ENCODE measurements around the gene RASSF5.

Gene RASSF5

DNA sequence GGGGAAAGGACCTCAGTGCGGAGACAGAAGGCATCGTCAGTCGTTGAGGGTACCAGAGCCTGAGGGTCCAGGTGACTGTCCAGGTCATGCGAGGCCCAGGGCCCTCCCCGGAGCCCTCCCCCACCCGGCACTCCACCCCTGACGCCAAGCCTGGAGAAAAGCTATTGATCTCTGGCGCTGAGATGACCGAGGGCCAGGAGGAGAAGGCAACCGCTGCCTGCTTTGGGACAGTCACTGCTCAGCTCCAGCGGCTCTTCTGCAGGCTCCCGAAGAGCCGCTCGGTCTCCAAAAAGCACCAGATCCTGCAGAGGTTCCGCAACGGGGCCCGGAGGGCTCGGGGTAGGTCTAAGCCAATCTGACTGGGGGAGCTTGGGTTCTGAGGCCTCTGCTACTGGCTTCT is 10.9 kb downstream of the RASSF5 start:
- Histone ChIP-seq H3K79me2 (ENCODE audit: control insufficient read depth, low read length) (no peaks in the 10 kb centered on the region), H3K9me3 (ENCODE audit: control insufficient read depth, insufficient read depth, low read length) (no peaks in the 10 kb centered on the region), H3K36me3 (ENCODE audit: control insufficient read depth, low read length) (no peaks in the 10 kb centered on the region), H3K27me3 (ENCODE audit: control insufficient read depth, low read length) (peaks cover 43% of the 10 kb centered on the region), H3F3A (ENCODE audit: control insufficient read depth, insufficient read depth) (no peaks in the 10 kb centered on the region), H3K9me2 (replicated peaks; ENCODE audit: control insufficient read depth, low read length) (no peaks in the 10 kb centered on the region), H3K4me2 (ENCODE audit: low read length) (no peak overlapping the region), H4K20me1 (ENCODE audit: control insufficient read depth, insufficient read depth, low read depth, low read length) (no peaks in the 10 kb centered on the region), H3K27ac (ENCODE audit: low read depth, low read length) (no peak overlapping the region), H3K4me1 (ENCODE audit: control insufficient read depth, low read length) (peaks cover 10% of the 10 kb centered on the region), H3K4me3 (ENCODE audit: low read length) (no peak overlapping the region)
- TF ChIP-seq, protein P1, sequence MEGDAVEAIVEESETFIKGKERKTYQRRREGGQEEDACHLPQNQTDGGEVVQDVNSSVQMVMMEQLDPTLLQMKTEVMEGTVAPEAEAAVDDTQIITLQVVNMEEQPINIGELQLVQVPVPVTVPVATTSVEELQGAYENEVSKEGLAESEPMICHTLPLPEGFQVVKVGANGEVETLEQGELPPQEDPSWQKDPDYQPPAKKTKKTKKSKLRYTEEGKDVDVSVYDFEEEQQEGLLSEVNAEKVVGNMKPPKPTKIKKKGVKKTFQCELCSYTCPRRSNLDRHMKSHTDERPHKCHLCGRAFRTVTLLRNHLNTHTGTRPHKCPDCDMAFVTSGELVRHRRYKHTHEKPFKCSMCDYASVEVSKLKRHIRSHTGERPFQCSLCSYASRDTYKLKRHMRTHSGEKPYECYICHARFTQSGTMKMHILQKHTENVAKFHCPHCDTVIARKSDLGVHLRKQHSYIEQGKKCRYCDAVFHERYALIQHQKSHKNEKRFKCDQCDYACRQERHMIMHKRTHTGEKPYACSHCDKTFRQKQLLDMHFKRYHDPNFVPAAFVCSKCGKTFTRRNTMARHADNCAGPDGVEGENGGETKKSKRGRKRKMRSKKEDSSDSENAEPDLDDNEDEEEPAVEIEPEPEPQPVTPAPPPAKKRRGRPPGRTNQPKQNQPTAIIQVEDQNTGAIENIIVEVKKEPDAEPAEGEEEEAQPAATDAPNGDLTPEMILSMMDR (IDR thresholded peaks at IDR 0.05; ENCODE audit: low read depth, low read length, poor library complexity, severe bottlenecking): no peak
- no peak for TF ChIP-seq EZH2phosphoT487 (IDR thresholded peaks at IDR 0.05; ENCODE audit: borderline replicate concordance, low read length)

DNA sequence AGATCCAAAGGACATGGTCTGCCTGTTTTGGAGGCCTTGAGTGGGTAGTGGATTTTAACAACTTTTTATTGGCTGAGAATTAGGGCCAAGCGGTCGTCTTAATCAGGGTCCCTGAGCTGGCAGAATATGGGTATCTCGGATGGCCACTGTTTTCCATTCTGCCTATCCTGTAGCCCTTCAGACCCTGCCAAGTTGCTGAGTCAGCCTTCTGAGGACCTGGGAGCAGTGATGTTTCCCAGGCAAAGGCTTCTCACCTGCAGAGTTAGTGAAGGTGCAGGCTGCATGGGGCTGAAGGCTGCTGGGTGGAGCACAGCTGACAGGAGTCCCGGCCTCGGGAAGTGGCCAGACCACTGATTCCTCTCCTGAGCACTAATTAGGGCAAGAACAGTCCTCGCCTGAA is 11.4 kb downstream of the RASSF5 start:
- no peak overlapping the region for H3K27ac ChIP-seq (ENCODE audit: low read depth, low read length)

GRCh38 chr1:206521127-206521526 is 13.8 kb downstream of the RASSF5 start:
- TF ChIP-seq EZH2phosphoT487 (IDR thresholded peaks at IDR 0.05; ENCODE audit: borderline replicate concordance, low read length): no peak
- TF ChIP-seq, protein P1 (IDR thresholded peaks at IDR 0.05; ENCODE audit: low read depth, low read length, poor library complexity, severe bottlenecking): no peak
- Histone ChIP-seq H3K27me3 (ENCODE audit: control insufficient read depth, low read length) (peaks cover 19% of the 10 kb centered on the region), H3F3A (ENCODE audit: control insufficient read depth, insufficient read depth) (no peaks in the 10 kb centered on the region), H3K36me3 (ENCODE audit: control insufficient read depth, low read length) (no peaks in the 10 kb centered on the region), H4K20me1 (ENCODE audit: control insufficient read depth, insufficient read depth, low read depth, low read length) (no peaks in the 10 kb centered on the region), H3K79me2 (ENCODE audit: control insufficient read depth, low read length) (no peaks in the 10 kb centered on the region), H3K27ac (ENCODE audit: low read depth, low read length) (no peak overlapping the region), H3K9me2 (replicated peaks; ENCODE audit: control insufficient read depth, low read length) (no peaks in the 10 kb centered on the region), H3K4me2 (ENCODE audit: low read length) (no peak overlapping the region), H3K9me3 (ENCODE audit: control insufficient read depth, insufficient read depth, low read length) (no peaks in the 10 kb centered on the region), H3K4me1 (ENCODE audit: control insufficient read depth, low read length) (peaks cover 7% of the 10 kb centered on the region), H3K4me3 (ENCODE audit: low read length) (no peak overlapping the region)

More for the DNA sequence above, 11.4 kb downstream of the RASSF5 start:
- H3K4me2 ChIP-seq (ENCODE audit: low read length): no peak overlapping the region
- no peaks in the 10 kb centered on the region for H3K9me3 ChIP-seq (ENCODE audit: control insufficient read depth, insufficient read depth, low read length)
- H3F3A ChIP-seq (ENCODE audit: control insufficient read depth, insufficient read depth): no peaks in the 10 kb centered on the region
- H3K4me1 ChIP-seq (ENCODE audit: control insufficient read depth, low read length): peaks cover 10% of the 10 kb centered on the region
- H3K79me2 ChIP-seq (ENCODE audit: control insufficient read depth, low read length): no peaks in the 10 kb centered on the region
- TF ChIP-seq, protein P1 (IDR thresholded peaks at IDR 0.05; ENCODE audit: low read depth, low read length, poor library complexity, severe bottlenecking): no peak
- no peak for TF ChIP-seq EZH2phosphoT487 (IDR thresholded peaks at IDR 0.05; ENCODE audit: borderline replicate concordance, low read length)
- no peaks in the 10 kb centered on the region for H3K9me2 ChIP-seq (replicated peaks; ENCODE audit: control insufficient read depth, low read length)
- no peak overlapping the region for H3K4me3 ChIP-seq (ENCODE audit: low read length)
- H3K27me3 ChIP-seq (ENCODE audit: control insufficient read depth, low read length): peaks cover 38% of the 10 kb centered on the region
- H4K20me1 ChIP-seq (ENCODE audit: control insufficient read depth, insufficient read depth, low read depth, low read length): no peaks in the 10 kb centered on the region
- no peaks in the 10 kb centered on the region for H3K36me3 ChIP-seq (ENCODE audit: control insufficient read depth, low read length)

Measured in DOHH2 (cell line).